Breast epithelium (tissue), 3 donors: ENCODE results near the gene BCL6.
A peak's percentile ranks its signal among the peaks of the same experiment; 100 is the strongest.

Experiments used
- CTCF ChIP-seq, 3 donors: fragments of 450-650 bp; IDR thresholded peaks; one replicate each; pipeline ENCODE4 v1.5.1; 2016 to 2017; ENCODE audit warnings: antibody characterized with exemption in 3 of 3, mild to moderate bottlenecking in 3 of 3, moderate library complexity in 3 of 3
- POLR2A ChIP-seq: fragments of 450-650 bp; IDR thresholded peaks from one replicate; pipeline ENCODE4 v1.6.1; 2016; ENCODE audit warnings: antibody characterized with exemption, mild to moderate bottlenecking, moderate library complexity
- POLR2AphosphoS5 ChIP-seq, 3 donors: sonication (generic); formaldehyde crosslinking; IDR thresholded peaks; one replicate each; pipeline ENCODE4 v1.6.1; 2017; ENCODE audit warnings: antibody characterized with exemption in 3 of 3

DNA sequence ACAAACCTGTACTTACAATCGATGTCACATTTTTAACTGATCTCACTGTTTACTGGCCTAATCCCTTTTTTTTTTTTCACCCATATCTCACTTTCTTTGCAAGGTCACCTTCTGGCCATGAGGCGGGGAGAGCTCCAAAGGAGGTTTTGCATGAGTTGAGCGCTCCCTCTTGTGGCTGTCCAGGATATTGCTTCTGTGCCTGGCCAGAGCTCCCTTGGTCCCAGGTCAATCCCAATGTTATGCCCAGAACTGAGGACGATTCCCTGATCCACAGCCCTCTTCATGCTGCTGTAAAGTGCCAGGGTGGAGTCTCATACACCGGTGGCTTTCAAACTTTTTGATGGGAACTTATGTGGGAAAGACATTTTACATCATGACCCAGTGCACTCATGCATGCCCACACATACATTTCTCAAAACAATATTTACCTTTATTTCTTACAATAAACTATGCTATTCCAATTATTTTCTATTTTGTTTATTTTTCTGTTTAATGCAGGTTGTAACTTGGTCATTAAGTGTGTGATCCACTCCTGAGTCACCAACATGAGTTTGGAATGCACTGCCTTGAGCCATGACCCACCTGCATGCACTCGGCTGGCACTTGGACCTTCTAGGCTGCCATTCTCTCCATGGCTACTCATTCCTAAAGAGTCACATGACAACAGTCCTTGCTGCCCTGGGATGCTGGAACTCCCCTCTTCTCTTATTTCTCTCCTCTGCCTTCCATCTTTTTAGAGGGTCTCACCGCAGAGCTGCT is 65.5 kb downstream of the BCL6 start:
- TF ChIP-seq CTCF (IDR thresholded peaks at IDR 0.05) (peak; percentile 88 to 92 (median 90)), POLR2A (no peak), POLR2AphosphoS5 (IDR thresholded peaks at IDR 0.05) (no peak)
